Bronchial epithelial cell (primary cell): ENCODE data around the gene LCOR. TPM values are rescaled to one million over a fixed set of nuclear protein-coding genes. Genes with fewer than 3 reads are reported as not detected.
A peak's percentile ranks its signal among the peaks of the same experiment; 100 is the strongest.

Source experiments
- DNase-seq: peaks from one replicate; pipeline ENCODE4 v3.0.0-alpha.2; 2010; ENCODE audit warnings: low read depth
- FAIRE-seq: peaks from 2 replicates; lab custom pipeline; 2011; peaks lifted over from hg19 to GRCh38; lab: Jason Lieb, UNC
- H3K27me3 ChIP-seq: 2 replicates; pipeline ENCODE4 v1.5.1; 2011; ENCODE audit warnings: low read length; ENCODE audit not compliant: control insufficient read depth, insufficient read depth
- H3K36me3 ChIP-seq: 2 replicates; pipeline ENCODE4 v1.5.1; 2011; ENCODE audit warnings: low read length; ENCODE audit not compliant: control insufficient read depth, insufficient read depth
- H3K4me3 ChIP-seq: 2 replicates; pipeline ENCODE4 v1.5.1; 2011; ENCODE audit warnings: mild to moderate bottlenecking, low read depth, low read length, control low read depth
- CTCF ChIP-seq: IDR thresholded peaks from 2 replicates; pipeline ENCODE4 v1.5.1; 2011; ENCODE audit warnings: mild to moderate bottlenecking, moderate library complexity, low read length, control low read depth, inconsistent platforms; ENCODE audit not compliant: insufficient read depth, severe bottlenecking
- total RNA-seq: library from RNA; depleted of rRNA; stranded (reverse); fragments of >200 nt; gene quantifications from 2 replicates; pipeline ENCODE4 v1.2.1, GENCODE V29; 2014

The LCOR gene
- total RNA-seq, 1 donor from 2014 or later, result 29.5 TPM

- H3K36me3 ChIP-seq, result peaks cover 1% of the 10 kb centered on the region
- no peaks in the 10 kb centered on the region for H3K27me3 ChIP-seq
- DNase-seq (no peak), FAIRE-seq (no peak)
- TF ChIP-seq CTCF, result no peak
- no peak overlapping the region for H3K4me3 ChIP-seq
Observed at GRCh38 chr10:96906864-96907263, 74.8 kb downstream of the LCOR start.

GRCh38 chr10:96910488-96911395, 78.6 kb downstream of the LCOR start:
- Histone ChIP-seq H3K27me3 (no peaks in the 10 kb centered on the region), H3K36me3 (peaks cover 3% of the 10 kb centered on the region), H3K4me3 (no peak overlapping the region)
- DNase-seq (peak; percentile 54), FAIRE-seq (no peak)
- TF ChIP-seq CTCF, result peak; percentile 50

- TF ChIP-seq CTCF, result no peak
- DNase-seq, result no peak
- no peak for FAIRE-seq
- Histone ChIP-seq H3K4me3 (no peak overlapping the region), H3K36me3 (peaks cover 3% of the 10 kb centered on the region), H3K27me3 (no peaks in the 10 kb centered on the region)
Observed at GRCh38 chr10:96912405-96912804, 80.3 kb downstream of the LCOR start.

GRCh38 chr10:96913906-96914305, 81.8 kb downstream of the LCOR start:
- no peak for FAIRE-seq
- DNase-seq, result no peak
- peaks cover 3% of the 10 kb centered on the region for H3K36me3 ChIP-seq
- no peak for TF ChIP-seq CTCF
- H3K4me3 ChIP-seq, result no peak overlapping the region
- H3K27me3 ChIP-seq, result no peaks in the 10 kb centered on the region

- Histone ChIP-seq H3K27me3 (no peaks in the 10 kb centered on the region), H3K36me3 (peaks cover 2% of the 10 kb centered on the region), H3K4me3 (no peak overlapping the region)
- FAIRE-seq, result no peak
- no peak for TF ChIP-seq CTCF
- no peak for DNase-seq
Observed at GRCh38 chr10:96917628-96918027, 85.5 kb downstream of the LCOR start.
